Lower leg skin (tissue), 4 donors: ENCODE results near the gene ANKRD6. TPM values are rescaled to one million over a fixed set of nuclear protein-coding genes. Genes with fewer than 3 reads are reported as not detected.

Experiments
- DNase-seq, 2 donors: peaks; one replicate each; pipeline ENCODE4 v3.0.0-alpha.2; 2019; ENCODE audit warnings: low spot score in 2 of 2
- H3K4me3 ChIP-seq: fragments of 200-600 bp; sonication (generic); 2 replicates; pipeline ENCODE4 v1.5.1; 2017; ENCODE audit warnings: mild to moderate bottlenecking, low read depth; ENCODE audit not compliant: poor library complexity, severe bottlenecking
- POLR2A ChIP-seq, 2 donors: fragments of 450-650 bp; IDR thresholded peaks; one replicate each; pipeline ENCODE4 v1.6.1; 2016 to 2017; ENCODE audit warnings: antibody characterized with exemption in 2 of 2, mild to moderate bottlenecking in 1 of 2, moderate library complexity in 1 of 2
- WGBS, 2 donors: methylation state at CpG; one replicate each; pipeline ENCODE4 v1.1.5; 2018; 5-methylcytosine and 5-hydroxymethylcytosine counted together
- intact Hi-C: fragments of 100-400 bp; cut with DNase I; formaldehyde crosslinking; loops from one replicate; pipeline ENCODE4 v1.15.0; 2023; ENCODE audit warnings: low total_unique reads
- total RNA-seq, 4 donors: library from RNA; depleted of rRNA; stranded (reverse); fragments of >200 nt; gene quantifications; one replicate each; pipeline ENCODE4 v1.1.0, GENCODE V29; 2016
- TF ChIP-seq, protein P1 (sequence below), 3 donors: fragments of 450-650 bp; IDR thresholded peaks; one replicate each; pipeline ENCODE4 v1.5.1; 2016; ENCODE audit warnings: antibody characterized with exemption in 3 of 3, mild to moderate bottlenecking in 3 of 3, moderate library complexity in 2 of 3

ANKRD6 gene
- total RNA-seq, 4 donors from 2014 or later, result 3.2 to 6.7 (median 4.8) TPM

DNA sequence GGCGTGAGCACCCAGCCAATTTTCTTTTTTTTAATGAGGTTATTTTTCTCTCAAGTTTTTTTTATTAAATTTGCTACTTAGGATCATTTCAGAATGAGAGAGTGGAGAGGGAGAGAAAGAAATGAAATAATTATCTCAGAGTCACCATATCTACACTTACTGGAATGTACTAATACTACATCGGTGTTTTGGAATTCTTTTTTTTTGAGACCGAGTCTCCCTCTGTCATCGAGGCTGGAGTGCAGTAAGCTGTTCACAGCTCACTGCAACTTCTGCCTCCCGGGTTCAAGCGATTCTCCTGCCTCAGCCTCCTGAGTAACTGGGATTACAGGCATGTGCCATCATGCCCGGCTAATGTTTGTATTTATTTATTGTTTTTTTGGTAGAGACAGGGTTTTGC lies 27.8 kb downstream of the ANKRD6 start:
- no peak for TF ChIP-seq POLR2A (IDR thresholded peaks at IDR 0.05)
- TF ChIP-seq, protein P1, sequence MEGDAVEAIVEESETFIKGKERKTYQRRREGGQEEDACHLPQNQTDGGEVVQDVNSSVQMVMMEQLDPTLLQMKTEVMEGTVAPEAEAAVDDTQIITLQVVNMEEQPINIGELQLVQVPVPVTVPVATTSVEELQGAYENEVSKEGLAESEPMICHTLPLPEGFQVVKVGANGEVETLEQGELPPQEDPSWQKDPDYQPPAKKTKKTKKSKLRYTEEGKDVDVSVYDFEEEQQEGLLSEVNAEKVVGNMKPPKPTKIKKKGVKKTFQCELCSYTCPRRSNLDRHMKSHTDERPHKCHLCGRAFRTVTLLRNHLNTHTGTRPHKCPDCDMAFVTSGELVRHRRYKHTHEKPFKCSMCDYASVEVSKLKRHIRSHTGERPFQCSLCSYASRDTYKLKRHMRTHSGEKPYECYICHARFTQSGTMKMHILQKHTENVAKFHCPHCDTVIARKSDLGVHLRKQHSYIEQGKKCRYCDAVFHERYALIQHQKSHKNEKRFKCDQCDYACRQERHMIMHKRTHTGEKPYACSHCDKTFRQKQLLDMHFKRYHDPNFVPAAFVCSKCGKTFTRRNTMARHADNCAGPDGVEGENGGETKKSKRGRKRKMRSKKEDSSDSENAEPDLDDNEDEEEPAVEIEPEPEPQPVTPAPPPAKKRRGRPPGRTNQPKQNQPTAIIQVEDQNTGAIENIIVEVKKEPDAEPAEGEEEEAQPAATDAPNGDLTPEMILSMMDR (IDR thresholded peaks at IDR 0.05), result no peak
- H3K4me3 ChIP-seq, result no peak overlapping the region
- 77 to 84% methylated on average over 7 of the region's 7 CpGs for WGBS, 2 donors
- no peak for DNase-seq
- intact Hi-C loops, result no loop called here

DNA sequence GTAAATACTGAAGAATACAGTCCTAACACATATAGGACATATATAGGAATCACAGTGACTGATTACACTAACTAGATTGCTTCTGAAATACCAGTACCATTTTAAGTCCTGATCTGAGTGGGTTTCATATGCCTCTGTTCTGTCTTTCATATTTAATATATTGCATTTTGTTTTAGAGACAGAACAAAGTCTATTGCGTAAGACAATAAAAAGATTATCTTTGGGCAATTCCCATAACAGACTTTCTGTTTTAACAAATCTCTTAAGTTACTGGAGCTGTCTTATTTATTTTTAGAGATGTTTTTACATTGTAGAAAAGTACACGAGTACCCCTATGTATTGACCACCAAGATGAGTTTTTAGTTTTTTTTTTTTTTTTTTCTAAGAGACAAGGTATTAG lies 29.6 kb downstream of the ANKRD6 start:
- intact Hi-C loops, result loop anchor here (2.0 kb wide), 1 partner anchor 20 kb away; no protein-coding TSS in a partner anchor
- WGBS, 2 donors, result 84 to 85% methylated on average over 2 of the region's 2 CpGs
- H3K4me3 ChIP-seq, result no peak overlapping the region
- no peak for DNase-seq
- no peak for TF ChIP-seq POLR2A (IDR thresholded peaks at IDR 0.05)
- TF ChIP-seq, protein P1 (IDR thresholded peaks at IDR 0.05), result no peak

DNA sequence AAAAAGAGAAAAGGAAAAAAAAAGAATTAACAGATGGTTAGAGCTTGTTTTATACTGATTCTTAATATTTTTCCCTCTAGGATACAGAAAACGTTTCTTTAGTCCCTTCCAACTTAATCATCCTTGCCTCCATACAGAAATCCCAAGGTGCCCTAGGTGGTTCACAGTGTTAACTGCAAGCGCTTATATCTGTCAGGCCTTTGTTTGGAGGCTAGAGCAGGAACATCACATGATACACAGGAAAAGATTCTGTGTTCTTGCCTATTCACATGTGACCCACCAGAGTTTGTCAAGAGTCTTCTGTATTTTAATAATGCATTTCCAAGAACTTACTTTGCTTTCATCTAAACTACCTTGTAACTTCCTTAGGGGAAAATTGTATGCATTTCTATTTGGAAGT lies 31.3 kb downstream of the ANKRD6 start:
- WGBS, 2 donors, result 74 to 83% methylated on average over 2 of the region's 2 CpGs
- TF ChIP-seq, protein P1 (IDR thresholded peaks at IDR 0.05), result no peak
- no peak for TF ChIP-seq POLR2A (IDR thresholded peaks at IDR 0.05)
- intact Hi-C loops, result no loop called here
- no peak for DNase-seq
- H3K4me3 ChIP-seq, result no peak overlapping the region

DNA sequence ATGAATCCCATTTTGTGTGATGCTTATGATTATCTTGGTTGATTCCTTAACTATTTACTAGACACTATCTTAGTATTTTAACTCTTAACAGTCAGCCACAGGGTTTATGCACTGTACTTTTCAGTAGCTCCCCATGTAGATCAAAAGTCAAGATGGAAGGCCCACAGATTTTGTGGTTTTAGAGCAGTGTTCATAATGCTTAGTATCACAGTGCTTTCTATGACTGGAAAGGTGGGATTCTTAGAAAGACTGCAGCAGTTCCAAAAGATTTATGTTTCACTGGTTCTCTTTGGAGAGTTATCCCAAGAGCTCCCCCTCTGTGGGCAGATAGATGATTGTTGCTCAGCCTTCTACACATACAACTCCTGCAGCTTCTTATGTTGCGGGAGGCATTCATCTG lies 34.5 kb downstream of the ANKRD6 start:
- 96 to 97% methylated on average over 1 of the region's 1 CpG for WGBS, 2 donors
- no peak for TF ChIP-seq POLR2A (IDR thresholded peaks at IDR 0.05)
- TF ChIP-seq, protein P1 (IDR thresholded peaks at IDR 0.05), result no peak
- H3K4me3 ChIP-seq, result no peak overlapping the region
- intact Hi-C loops, result no loop called here
- DNase-seq, result no peak

DNA sequence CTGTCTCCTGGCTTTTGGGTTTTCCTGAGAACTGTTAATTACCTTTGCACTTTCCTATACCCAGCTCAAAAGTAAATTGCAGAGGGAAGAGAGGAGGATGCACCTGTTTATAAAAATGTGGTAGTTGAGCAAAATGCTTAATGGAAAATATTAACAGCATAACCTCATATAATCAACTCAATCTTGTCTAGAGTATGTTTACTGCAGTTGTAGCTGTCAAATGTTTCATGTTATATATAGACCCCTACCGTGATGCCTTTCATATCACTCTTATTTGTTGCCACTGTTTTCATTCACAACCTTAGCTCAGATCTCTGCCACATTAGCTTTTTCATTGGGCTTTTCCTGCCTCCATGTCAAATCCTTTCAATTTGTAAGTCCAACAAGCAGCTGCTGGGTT lies 36.0 kb downstream of the ANKRD6 start:
- no peak for DNase-seq
- TF ChIP-seq, protein P1 (IDR thresholded peaks at IDR 0.05), result no peak
- no peak for TF ChIP-seq POLR2A (IDR thresholded peaks at IDR 0.05)
- H3K4me3 ChIP-seq, result no peak overlapping the region
- intact Hi-C loops, result no loop called here
- WGBS, 2 donors, result 55 to 76% methylated on average over 1 of the region's 1 CpG

DNA sequence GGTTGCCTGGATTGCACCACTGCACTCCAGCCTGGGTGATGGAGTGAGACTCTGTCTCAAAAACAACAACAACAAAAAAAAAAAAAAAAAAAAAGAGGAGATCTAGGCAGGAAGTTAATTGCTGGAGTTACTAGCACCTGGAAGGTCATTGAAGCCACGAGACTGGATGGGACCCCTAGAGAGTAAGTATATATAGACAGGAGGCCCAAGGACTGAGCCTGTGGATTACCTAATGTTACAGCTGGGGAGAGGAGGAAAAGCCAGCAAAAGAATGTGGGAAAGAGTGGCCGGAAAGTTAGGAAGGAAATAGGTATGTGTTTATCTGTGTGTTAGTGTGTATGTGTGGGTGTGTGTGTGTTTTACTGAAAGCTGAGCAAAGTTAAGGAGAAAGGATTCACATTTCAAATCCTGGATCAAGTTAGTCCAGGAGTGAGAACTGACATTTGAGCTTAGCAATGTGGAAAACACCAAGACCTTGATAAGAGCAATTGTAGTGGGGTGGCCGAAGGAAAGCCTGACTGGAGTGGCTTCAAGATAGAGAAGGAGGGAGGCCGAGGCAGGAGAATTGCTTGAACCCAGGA lies 38.4 kb downstream of the ANKRD6 start:
- no peak for DNase-seq
- no peak for TF ChIP-seq POLR2A (IDR thresholded peaks at IDR 0.05)
- TF ChIP-seq, protein P1 (IDR thresholded peaks at IDR 0.05), result no peak
- H3K4me3 ChIP-seq, result no peak overlapping the region
- WGBS, 2 donors, result 86 to 89% methylated on average over 4 of the region's 4 CpGs
- intact Hi-C loops, result no loop called here
